WI38 (cell line): ENCODE measurements around the gene SMPD4.
A peak's percentile ranks its signal among the peaks of the same experiment; 100 is the strongest.
"Not testable (repeated sequence)": the region's sequence is repeated elsewhere in the genome, so short reads cannot be mapped to it uniquely, and the experiment has no call there.

Experiments used
- H3K4me3 ChIP-seq: 2 replicates; pipeline ENCODE4 v1.5.1; 2011; ENCODE audit warnings: low read depth, mild to moderate bottlenecking, control low read depth, low read length
- TF ChIP-seq, protein P1 (sequence below): IDR thresholded peaks from 2 replicates; pipeline ENCODE4 v1.5.1; 2012; ENCODE audit warnings: low read depth, mild to moderate bottlenecking, control low read depth, low read length

The SMPD4 gene

DNA sequence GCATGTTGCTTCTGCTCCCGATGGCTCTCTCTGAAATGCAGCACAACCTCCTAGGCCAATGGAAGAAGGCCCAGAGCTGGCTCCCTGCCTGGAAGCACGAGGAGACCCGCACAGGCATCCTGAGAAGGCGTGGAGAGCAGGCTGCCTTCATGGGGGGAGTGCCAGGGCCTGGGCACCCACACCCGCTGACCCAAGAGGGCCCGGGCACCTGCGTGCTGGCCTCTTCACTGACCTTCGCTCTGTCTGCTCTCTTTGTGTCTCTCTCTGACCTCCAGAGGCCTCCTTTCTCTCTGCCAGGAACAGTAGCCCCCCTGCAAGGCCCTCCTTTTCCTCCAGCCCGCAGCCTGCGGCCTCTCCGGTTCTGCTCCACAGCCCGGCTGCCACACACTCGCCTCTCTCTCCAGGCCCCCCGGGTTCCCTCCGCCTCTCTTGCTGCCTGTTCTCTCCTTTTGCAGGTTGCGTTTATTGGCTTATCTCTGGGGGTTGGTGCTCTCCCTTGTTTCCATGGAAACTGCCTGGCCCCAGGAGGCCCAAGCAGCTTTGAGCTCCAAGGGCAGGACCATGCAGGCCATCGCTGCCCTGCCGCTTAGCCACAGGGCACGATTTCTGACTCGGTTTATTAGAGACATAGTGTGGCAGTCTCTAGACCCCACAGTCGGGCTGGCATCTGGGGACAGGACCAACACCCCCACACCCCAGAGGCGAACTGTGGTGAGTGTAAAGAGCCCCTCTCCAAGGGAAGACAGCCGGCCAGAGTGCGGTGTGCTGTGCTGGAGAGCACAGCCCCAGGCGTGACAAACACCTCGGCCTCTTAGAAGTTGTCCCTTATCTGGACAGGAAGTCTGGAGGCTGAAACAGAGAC is 2.3 kb upstream of the SMPD4 start:
- H3K4me3 ChIP-seq, result peak overlapping the region; percentile 94
- TF ChIP-seq, protein P1, sequence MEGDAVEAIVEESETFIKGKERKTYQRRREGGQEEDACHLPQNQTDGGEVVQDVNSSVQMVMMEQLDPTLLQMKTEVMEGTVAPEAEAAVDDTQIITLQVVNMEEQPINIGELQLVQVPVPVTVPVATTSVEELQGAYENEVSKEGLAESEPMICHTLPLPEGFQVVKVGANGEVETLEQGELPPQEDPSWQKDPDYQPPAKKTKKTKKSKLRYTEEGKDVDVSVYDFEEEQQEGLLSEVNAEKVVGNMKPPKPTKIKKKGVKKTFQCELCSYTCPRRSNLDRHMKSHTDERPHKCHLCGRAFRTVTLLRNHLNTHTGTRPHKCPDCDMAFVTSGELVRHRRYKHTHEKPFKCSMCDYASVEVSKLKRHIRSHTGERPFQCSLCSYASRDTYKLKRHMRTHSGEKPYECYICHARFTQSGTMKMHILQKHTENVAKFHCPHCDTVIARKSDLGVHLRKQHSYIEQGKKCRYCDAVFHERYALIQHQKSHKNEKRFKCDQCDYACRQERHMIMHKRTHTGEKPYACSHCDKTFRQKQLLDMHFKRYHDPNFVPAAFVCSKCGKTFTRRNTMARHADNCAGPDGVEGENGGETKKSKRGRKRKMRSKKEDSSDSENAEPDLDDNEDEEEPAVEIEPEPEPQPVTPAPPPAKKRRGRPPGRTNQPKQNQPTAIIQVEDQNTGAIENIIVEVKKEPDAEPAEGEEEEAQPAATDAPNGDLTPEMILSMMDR, result no peak

DNA sequence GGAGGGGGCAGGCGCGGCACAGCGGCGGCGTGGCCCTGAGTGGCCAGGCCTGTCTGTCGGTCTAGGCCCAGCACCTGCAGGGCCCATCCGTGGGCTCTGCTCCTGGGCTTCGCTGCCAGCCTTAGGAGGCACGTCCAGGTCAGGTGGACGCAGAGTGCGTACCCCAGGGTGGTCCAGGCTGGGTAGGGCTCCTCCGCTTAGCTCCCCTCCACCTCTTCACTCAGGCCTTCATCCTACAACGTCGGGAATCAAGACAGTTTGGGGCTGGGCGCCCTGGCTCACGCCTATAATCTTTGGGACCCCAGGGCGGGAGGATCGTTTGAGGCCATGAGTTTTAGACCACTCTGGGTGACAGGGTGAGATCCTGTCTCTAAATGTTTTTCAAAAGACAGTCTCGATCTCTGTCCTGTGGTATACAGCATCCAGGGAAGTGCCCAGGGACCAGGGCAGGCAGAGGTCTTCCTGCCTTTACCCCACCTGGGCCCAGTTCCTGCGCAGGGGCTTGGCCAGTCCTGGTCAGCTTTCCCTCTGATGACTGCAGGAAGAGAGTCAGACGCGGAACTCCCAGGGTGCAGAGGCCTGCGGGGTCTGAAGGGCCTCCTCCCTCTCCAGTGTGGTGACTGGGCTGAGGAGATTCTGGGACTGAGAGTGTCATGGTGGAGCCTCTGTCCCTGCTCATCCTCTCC is 1.6 kb upstream of the SMPD4 start:
- peak overlapping the region; percentile 94 for H3K4me3 ChIP-seq

DNA sequence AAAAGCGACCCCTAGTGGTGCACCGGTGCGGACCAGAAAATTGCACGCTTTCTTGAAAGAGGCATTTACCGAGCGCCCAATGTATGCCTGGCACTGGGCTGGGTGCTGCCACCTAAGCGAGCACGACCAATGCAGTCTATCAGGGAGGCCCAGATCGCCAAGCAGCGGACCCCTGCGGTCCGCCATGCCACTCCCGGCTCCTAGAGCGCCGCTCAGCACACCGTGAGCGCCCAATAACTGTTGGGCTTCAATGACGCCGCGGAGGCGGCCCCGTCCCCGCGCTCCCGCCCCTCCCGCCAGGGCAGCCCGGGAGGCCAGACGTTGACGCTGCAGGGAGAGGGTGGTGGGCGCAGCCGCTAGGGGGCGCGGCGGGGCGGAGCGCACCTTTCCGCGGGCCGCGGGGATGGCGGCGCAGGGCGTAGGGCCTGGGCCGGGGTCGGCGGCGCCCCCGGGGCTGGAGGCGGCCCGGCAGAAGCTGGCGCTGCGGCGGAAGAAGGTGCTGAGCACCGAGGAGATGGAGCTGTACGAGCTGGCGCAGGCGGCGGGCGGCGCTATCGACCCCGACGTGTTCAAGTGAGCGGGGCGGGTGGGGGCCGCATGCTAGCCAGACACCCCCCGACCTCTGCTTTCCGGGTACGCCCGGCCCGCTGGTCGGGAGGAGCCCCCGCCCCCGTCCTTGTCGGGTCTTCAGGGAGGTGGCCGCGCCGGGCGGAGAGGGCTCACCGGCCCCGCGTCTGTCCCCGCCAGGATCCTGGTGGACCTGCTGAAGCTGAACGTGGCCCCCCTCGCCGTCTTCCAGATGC is 679 bp upstream of the SMPD4 start, which contains the start of gene MZT2B:
TSS of gene MZT2B (plus strand) at position 383 of the 803 bp plus-strand sequence. CDS start at position 404, 21 bp downstream.
- peak within 1 kb of the TSS; percentile 94 for H3K4me3 ChIP-seq
- TF ChIP-seq, protein P1, result peak; percentile 49

DNA sequence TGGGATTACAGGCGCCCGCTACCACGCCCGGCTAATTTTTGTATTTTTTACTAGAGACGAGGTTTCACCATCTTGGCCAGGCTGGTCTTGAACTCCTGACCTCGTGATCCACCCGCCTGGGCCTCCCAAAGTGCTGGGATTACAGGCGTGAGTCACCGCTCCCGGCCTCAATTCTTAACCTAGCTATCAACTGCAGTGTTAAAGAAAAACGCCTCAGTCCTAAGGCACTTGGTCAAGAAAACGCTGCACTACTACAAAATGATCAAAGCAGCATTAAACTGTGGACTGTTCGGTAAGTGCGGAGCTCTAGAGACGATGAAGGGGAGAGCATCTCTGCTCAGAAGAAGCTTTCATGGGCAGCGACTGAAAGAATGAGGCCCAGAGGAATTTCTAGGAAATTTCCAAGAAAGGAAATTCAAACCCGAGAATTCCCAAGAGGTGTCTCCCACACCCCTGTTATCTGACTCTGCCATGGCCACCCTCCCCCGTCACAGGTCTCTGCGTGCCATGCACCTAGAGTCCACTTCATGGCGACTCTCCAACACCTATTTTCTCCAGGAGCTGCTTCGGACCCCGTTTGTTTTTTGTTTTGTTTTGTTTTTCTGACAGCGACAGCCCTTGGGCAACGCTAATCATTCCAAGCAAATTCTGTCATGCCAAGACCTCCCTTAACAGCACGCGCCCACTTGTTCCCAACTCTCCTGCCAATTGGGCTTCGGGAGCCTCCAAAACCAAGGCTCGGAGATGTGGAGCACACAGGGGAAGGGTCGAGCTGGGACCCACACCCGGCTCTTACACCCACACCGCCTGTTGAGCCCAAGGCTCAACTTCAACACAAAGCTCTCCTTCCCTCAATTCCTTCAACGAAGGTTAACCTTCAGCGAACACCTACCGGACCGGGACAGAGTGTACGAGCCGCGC is 738 bp downstream of the SMPD4 start:
- peak overlapping the region; percentile 94 for H3K4me3 ChIP-seq

DNA sequence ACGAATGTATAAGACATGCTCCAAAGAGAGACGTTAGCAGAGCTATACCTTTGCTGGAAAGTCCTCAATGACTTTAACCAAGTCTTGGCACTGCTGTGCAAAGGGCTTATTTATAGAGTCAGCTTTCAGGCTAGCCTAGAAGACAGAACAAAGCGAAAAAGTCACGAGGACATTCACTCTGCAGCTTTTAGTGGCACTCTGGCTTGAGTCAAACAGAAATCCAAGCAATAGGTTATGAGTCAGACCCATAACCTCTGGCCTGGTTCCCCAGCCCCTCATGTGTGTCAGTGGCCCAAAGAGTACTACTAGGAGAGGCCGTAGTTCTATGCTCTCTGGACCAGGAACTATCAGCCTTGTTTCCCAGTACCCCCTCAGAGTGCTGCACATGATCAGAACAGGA is 6.5 kb downstream of the SMPD4 start:
- not testable (repeated sequence) for H3K4me3 ChIP-seq

DNA sequence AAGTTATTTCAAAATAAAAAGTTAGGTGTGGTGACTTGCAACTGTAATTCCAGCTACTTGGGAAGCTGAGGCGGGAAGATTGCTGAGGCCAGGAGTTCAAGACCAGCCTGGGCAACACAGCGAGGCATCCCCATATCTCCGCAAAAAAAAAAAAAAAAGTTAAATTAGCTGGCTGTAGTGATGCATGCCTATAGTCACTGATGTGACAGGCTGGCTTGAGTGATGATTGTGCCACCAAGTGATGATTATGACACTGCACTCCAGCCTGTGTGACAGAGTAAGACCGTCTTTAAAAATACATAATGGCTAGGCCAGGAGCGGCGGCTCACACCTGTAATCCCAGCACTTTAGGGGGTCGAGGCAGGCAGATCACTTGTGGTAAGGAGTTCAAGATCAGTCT is 11.5 kb downstream of the SMPD4 start:
- TF ChIP-seq, protein P1, result no peak
- H3K4me3 ChIP-seq, result no peak overlapping the region

DNA sequence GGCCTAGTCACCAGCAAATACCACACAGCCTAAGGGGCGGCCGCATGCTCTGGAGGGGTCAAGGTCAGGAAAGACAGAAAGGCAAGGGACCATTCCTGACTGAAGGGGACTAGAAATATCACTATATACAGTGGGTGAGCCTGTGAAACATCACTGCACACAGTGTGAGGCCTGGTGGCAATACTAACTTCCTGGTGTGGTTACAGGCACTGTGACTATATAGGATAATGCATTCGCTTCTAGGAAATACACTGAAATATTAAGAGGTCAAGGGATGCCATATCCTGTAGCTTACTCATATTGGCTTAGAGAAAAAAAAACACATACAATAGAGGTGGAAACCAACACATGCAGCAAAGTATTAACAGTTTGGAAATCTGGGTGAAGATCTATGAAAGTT is 12.2 kb downstream of the SMPD4 start:
- H3K4me3 ChIP-seq, result not testable (repeated sequence)

DNA sequence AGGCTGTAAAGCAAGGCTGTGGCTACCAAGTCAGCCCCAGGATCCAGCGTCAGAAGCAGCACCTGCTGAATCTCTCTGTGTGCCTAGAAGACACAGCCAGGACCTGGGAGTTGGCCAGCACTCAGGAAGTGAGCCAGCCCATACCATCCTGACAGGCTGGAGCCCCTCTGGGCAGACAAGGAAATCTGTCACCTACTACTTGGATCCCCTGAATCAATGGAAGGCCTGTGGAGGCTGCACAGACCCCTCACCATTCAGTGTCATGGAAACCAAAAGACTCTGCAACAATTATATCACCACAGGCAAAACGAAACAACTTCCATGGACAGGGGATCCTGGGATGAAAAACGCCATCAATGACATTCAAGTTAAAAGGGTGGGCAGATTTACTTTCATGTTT is 14.8 kb downstream of the SMPD4 start:
- H3K4me3 ChIP-seq, result not testable (repeated sequence)

DNA sequence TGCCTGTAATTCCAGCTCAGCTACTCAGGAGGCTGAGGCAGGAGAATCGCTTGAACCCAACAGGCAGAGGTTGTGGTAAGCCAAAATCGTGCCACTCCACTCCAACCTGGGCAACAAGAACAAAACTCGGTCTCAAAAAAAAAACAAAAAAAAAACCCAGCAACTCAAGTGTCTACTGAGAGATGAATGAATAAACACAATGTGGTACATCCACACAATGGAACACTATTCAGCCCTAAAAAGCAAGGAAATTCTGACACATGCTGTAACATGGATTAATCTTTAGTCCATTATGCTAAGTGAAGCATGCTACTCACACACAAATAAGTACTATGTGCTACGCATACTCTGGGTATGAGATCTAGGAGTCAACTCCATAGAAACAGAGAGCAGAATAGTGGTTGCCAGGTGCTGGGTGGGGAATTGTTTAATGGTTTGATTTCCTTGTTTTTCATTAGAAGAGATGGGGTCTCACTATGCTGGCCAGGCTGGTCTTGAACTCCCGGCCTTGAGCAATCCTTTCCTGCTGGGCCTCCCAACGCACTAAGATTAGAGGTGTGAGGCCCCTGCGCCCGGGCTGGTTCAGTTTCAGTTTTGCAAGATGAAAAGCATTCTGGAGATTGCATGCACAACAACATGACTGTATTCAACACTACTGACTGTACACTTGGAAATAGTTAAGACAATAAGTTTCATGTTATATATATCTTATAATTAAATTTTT is 15.9 kb downstream of the SMPD4 start:
- H3K4me3 ChIP-seq, result no peak overlapping the region
- TF ChIP-seq, protein P1, result no peak
